ENCODE data around the gene IFT22. TPM values are rescaled to one million over a fixed set of nuclear protein-coding genes. Genes with fewer than 3 reads are reported as not detected.

IFT22 gene
- total and polyA plus RNA-seq, 4 donors = 5.5 to 9.4 (median 7.6) TPM

- TF ChIP-seq, protein P1, sequence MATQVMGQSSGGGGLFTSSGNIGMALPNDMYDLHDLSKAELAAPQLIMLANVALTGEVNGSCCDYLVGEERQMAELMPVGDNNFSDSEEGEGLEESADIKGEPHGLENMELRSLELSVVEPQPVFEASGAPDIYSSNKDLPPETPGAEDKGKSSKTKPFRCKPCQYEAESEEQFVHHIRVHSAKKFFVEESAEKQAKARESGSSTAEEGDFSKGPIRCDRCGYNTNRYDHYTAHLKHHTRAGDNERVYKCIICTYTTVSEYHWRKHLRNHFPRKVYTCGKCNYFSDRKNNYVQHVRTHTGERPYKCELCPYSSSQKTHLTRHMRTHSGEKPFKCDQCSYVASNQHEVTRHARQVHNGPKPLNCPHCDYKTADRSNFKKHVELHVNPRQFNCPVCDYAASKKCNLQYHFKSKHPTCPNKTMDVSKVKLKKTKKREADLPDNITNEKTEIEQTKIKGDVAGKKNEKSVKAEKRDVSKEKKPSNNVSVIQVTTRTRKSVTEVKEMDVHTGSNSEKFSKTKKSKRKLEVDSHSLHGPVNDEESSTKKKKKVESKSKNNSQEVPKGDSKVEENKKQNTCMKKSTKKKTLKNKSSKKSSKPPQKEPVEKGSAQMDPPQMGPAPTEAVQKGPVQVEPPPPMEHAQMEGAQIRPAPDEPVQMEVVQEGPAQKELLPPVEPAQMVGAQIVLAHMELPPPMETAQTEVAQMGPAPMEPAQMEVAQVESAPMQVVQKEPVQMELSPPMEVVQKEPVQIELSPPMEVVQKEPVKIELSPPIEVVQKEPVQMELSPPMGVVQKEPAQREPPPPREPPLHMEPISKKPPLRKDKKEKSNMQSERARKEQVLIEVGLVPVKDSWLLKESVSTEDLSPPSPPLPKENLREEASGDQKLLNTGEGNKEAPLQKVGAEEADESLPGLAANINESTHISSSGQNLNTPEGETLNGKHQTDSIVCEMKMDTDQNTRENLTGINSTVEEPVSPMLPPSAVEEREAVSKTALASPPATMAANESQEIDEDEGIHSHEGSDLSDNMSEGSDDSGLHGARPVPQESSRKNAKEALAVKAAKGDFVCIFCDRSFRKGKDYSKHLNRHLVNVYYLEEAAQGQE (IDR thresholded peaks at IDR 0.05) = no peak
- TF ChIP-seq YY1 (IDR thresholded peaks at IDR 0.05) = no peak
- TF ChIP-seq FOXA2 (IDR thresholded peaks at IDR 0.05) = no peak
Observed at GRCh38 chr7:101303102-101303701, 18.4 kb downstream of the IFT22 start (continued).

DNA sequence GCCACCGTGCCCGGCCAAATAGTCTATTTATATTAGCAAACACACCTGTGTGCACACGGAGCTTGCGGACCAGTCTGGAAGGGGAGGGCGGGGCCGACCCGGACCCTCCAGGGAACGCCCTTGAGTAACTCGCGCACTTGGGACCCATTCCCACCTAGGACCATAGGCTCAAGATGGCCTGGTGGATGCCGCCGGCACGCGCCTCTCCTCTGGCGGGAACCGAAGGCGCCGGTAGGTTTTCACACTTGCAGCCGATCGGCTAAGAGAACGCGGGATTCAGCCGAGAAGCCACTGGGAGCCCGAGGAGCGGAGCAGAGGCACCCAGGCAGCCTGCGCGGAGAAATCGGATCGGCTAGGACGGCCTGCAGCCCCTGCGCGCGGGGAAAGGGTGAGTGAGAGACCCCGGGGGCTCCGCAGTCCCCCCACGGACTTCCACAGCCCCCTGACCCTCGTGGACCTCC is 18.9 kb downstream of the IFT22 start:
- Histone ChIP-seq H3K4me1 (ENCODE audit: control insufficient read depth in 4 of 4, insufficient read depth in 4 of 4, low read length in 3 of 4) (peaks cover 0 to 6% (median under 1%) of the 10 kb centered on the region in 4 donors), H3K27ac (ENCODE audit: low read depth in 1 of 2, low read length in 2 of 2) (no peak overlapping the region), H3K9me3 (ENCODE audit: control insufficient read depth in 4 of 4, low read length in 3 of 4) (peaks cover 2 to 6% (median 3%) of the 10 kb centered on the region in 4 donors), H3K4me3 (ENCODE audit: low read depth in 1 of 3, low read length in 3 of 3) (no peak overlapping the region), H3K27me3 (ENCODE audit: control insufficient read depth in 4 of 4, insufficient read depth in 4 of 4, low read length in 3 of 4) (peaks cover 0 to 6% (median 4%) of the 10 kb centered on the region in 4 donors), H3K36me3 (ENCODE audit: control insufficient read depth in 4 of 4, insufficient read depth in 3 of 4, low read depth in 1 of 4, low read length in 3 of 4) (no peaks in the 10 kb centered on the region), H3K9ac (ENCODE audit: low read depth in 1 of 2, low read length in 2 of 2) (no peak overlapping the region)
- 11% methylated on average over 37 of the region's 37 CpGs for WGBS
- TF ChIP-seq CTCF (IDR thresholded peaks at IDR 0.05; ENCODE audit: low read depth, low read length, missing input control) (no peak), RXRA (IDR thresholded peaks at IDR 0.05) (no peak), MAX (IDR thresholded peaks at IDR 0.05) (no peak), FOXA1 (IDR thresholded peaks at IDR 0.05) (no peak), EGR1 (IDR thresholded peaks at IDR 0.05; ENCODE audit: low read depth in 2 of 2) (no peak), NR2F2 (IDR thresholded peaks at IDR 0.05) (no peak), GABPA (IDR thresholded peaks at IDR 0.05 in 1 of 2, conservative IDR thresholded peaks at IDR 0.05 in 1 of 2) (no peak), ZBTB33 (IDR thresholded peaks at IDR 0.05) (no peak), RAD21 (IDR thresholded peaks at IDR 0.05) (no peak), JUND (IDR thresholded peaks at IDR 0.05) (no peak), HNF4G (IDR thresholded peaks at IDR 0.05) (no peak)
- no peak for DNase-seq (ENCODE audit: low spot score)
